GM12878 (cell line): ENCODE measurements around the gene CISD2. TPM values are rescaled to one million over a fixed set of nuclear protein-coding genes. Genes with fewer than 3 reads are reported as not detected.

Experiments
- ATAC-seq: fragments of 200-7000 bp; cut with Tn5 transposase; 3 replicates; pipeline ENCODE4 v1.9.1; 2020; ENCODE audit warnings: mild to moderate bottlenecking, moderate library complexity
- BruUV-seq: library from RNA; stranded (reverse); fragments of 400-500 nt; replicated peaks from 2 replicates; lab custom pipeline; 2021; lab: Mats Ljungman, UMichigan
- CTCF ChIA-PET: fragments of 300-600 bp; sonication (Branson Sonifier 250); formaldehyde crosslinking; extraction: SDS; loops from one replicate; lab custom pipeline; 2021; ENCODE audit warnings: inconsistent platforms; lab: Yijun Ruan, JAX
- POLR2A ChIA-PET: fragments of 350-600 bp; formaldehyde crosslinking; extraction: SDS; loops from one replicate; lab custom pipeline; 2021; ENCODE audit warnings: inconsistent platforms; lab: Charles Lee
- RAD21 ChIA-PET: fragments of 300-600 bp; sonication (Branson Sonifier 250); formaldehyde crosslinking; loops from one replicate; lab custom pipeline; 2023; ENCODE audit warnings: antibody characterized with exemption; ENCODE audit not compliant: unreplicated experiment; lab: Charles Lee
- SMC1A ChIA-PET: fragments of 300-600 bp; sonication (Branson Sonifier 250); formaldehyde crosslinking; loops from one replicate; lab custom pipeline; 2023; ENCODE audit not compliant: unreplicated experiment, uncharacterized antibody; lab: Charles Lee
- DNase-seq: peaks from one replicate; pipeline ENCODE4 v3.0.0-alpha.2; 2011; ENCODE audit warnings: low read depth, low spot score
- FAIRE-seq: peaks from 3 replicates; lab custom pipeline; 2011; peaks lifted over from hg19 to GRCh38; lab: Jason Lieb, UNC
- H2AFZ ChIP-seq: 2 replicates; pipeline ENCODE4 v1.6.0; 2011; ENCODE audit warnings: low read depth, low read length, control low read depth; ENCODE audit not compliant: control insufficient read depth
- H3K27ac ChIP-seq: 2 replicates; pipeline ENCODE4 v1.5.1; 2011; ENCODE audit warnings: control low read depth; ENCODE audit not compliant: control insufficient read depth, insufficient read depth
- H3K27me3 ChIP-seq, 2 experiments: replicated peaks in 1 of 2; 2 replicates each; pipeline versions ENCODE4 v1.6.0 to v1.6.1; 2011; ENCODE audit warnings: low read length in 1 of 2; ENCODE audit not compliant: control insufficient read depth in 2 of 2, insufficient read depth in 2 of 2
- H3K36me3 ChIP-seq, 2 experiments: 2 replicates each; pipeline ENCODE4 v1.5.1; 2011; ENCODE audit warnings: low read length in 1 of 2; ENCODE audit not compliant: control insufficient read depth in 2 of 2, insufficient read depth in 2 of 2
- H3K4me1 ChIP-seq: 2 replicates; pipeline ENCODE4 v1.6.1; 2011; ENCODE audit warnings: mild to moderate bottlenecking, low read length, moderate library complexity, mixed read lengths; ENCODE audit not compliant: control insufficient read depth, insufficient read depth
- H3K4me2 ChIP-seq: 2 replicates; pipeline ENCODE4 v1.6.0; 2011; ENCODE audit warnings: control low read depth; ENCODE audit not compliant: control insufficient read depth, insufficient read depth
- H3K4me3 ChIP-seq: fragments of 200-600 bp; sonication (generic); 2 replicates; pipeline ENCODE4 v1.5.1; 2016
- H3K79me2 ChIP-seq: 2 replicates; pipeline ENCODE4 v1.6.0; 2011; ENCODE audit warnings: low read length; ENCODE audit not compliant: control insufficient read depth, insufficient read depth
- H3K9ac ChIP-seq: 2 replicates; pipeline ENCODE4 v1.8.0; 2011; ENCODE audit warnings: low read length, control low read depth, mixed read lengths; ENCODE audit not compliant: control insufficient read depth, insufficient read depth
- H3K9me3 ChIP-seq: replicated peaks from 3 replicates; pipeline ENCODE4 v1.5.1; 2011; ENCODE audit warnings: mild to moderate bottlenecking, low read length; ENCODE audit not compliant: control insufficient read depth, insufficient read depth
- H4K20me1 ChIP-seq: 2 replicates; pipeline ENCODE4 v1.6.0; 2011; ENCODE audit not compliant: control insufficient read depth, insufficient read depth
- ATF3 ChIP-seq: IDR thresholded peaks from 2 replicates; pipeline ENCODE4 v1.6.1; 2011; ENCODE audit warnings: low read depth, mild to moderate bottlenecking, low read length, moderate library complexity, borderline replicate concordance; ENCODE audit errors: extremely low read depth
- BACH1 ChIP-seq: fragments of 450-650 bp; IDR thresholded peaks from 2 replicates; pipeline ENCODE4 v1.6.1; 2017; ENCODE audit warnings: mild to moderate bottlenecking, borderline replicate concordance
- NBN ChIP-seq: fragments of 450-650 bp; IDR thresholded peaks from 2 replicates; pipeline ENCODE4 v1.6.1; 2016
- NFXL1 ChIP-seq: fragments of 450-650 bp; IDR thresholded peaks from 2 replicates; pipeline ENCODE4 v1.6.1; 2017; ENCODE audit warnings: antibody characterized with exemption, mild to moderate bottlenecking, borderline replicate concordance
- PML ChIP-seq: IDR thresholded peaks from 2 replicates; pipeline ENCODE4 v1.6.1; 2012; ENCODE audit warnings: low read length, inconsistent platforms
- PRDM15 ChIP-seq: fragments of 450-650 bp; formaldehyde crosslinking; IDR thresholded peaks from 2 replicates; pipeline ENCODE4 v1.4.0; 2020; ENCODE audit warnings: mild to moderate bottlenecking, moderate library complexity
- SMAD5 ChIP-seq: IDR thresholded peaks from 2 replicates; pipeline ENCODE4 v1.6.1; 2016; ENCODE audit warnings: antibody characterized with exemption, low read depth
- SUPT20H ChIP-seq: IDR thresholded peaks from 2 replicates; pipeline ENCODE4 v1.6.1; 2011; ENCODE audit warnings: low read depth, mild to moderate bottlenecking, low read length, moderate library complexity, borderline replicate concordance; ENCODE audit not compliant: control insufficient read depth
- ZNF24 ChIP-seq: fragments of 450-650 bp; IDR thresholded peaks from 2 replicates; pipeline ENCODE4 v1.6.1; 2017; ENCODE audit warnings: antibody characterized with exemption, mild to moderate bottlenecking
- WGBS: methylation state at CpG from one replicate; pipeline ENCODE4 v1.1.6; 2016; ENCODE audit warnings: low lambda C conversion rate; ENCODE audit not compliant: insufficient replicate concordance, insufficient coverage; ENCODE audit errors: missing lambda C conversion rate; 5-methylcytosine and 5-hydroxymethylcytosine counted together
- in situ Hi-C: fragments of 300-500 bp; cut with MboI; formaldehyde crosslinking; loops from 9 replicates; pipeline ENCODE4 v1.14.3; 2018; ENCODE audit warnings: mixed read lengths
- intact Hi-C: fragments of 100-400 bp; cut with micrococcal nuclease; formaldehyde crosslinking; loops from one replicate; pipeline ENCODE4 v1.14.2; 2022; ENCODE audit not compliant: unreplicated experiment
- polyA plus RNA-seq, 11 experiments: library from polyadenylated mRNA; depleted of rRNA in 4 of 11; unstranded in 6 of 11; stranded (reverse) in 5 of 11; fragments of >200 nt; fragmentation: Nextera tagmentation in 4 of 11; fragmentation: Illumina TruSeq in 1 of 11; extraction: Ambion mirVana in 4 of 11; extraction: Trizol in 1 of 11; gene quantifications; 1 replicate in 1 of 11; 2 replicates in 10 of 11; pipeline versions ENCODE4 v1.2.1 to v1.2.3, GENCODE V29; 2011 to 2016; ENCODE audit warnings: inconsistent platforms in 2 of 11, missing spikeins in 2 of 11, low read depth in 1 of 11
- total RNA-seq, 4 experiments: library from RNA; depleted of rRNA in 3 of 4; stranded (reverse); fragments of >200 nt in 3 of 4; fragmentation: Illumina TruSeq in 1 of 4; extraction: Trizol in 1 of 4; gene quantifications; 2 replicates each; pipeline versions ENCODE4 v1.2.1 to v1.2.3, GENCODE V29; 2013 to 2021
- TF ChIP-seq, protein P1 (sequence below): fragments of 450-650 bp; IDR thresholded peaks from 2 replicates; pipeline ENCODE4 v1.6.1; 2018; ENCODE audit warnings: mild to moderate bottlenecking, low read depth, moderate library complexity; ENCODE audit not compliant: partially characterized antibody
- TF ChIP-seq, protein P2 (sequence below): fragments of 450-650 bp; IDR thresholded peaks from 2 replicates; pipeline ENCODE4 v1.6.1; 2017; ENCODE audit warnings: mild to moderate bottlenecking, moderate library complexity
- TF ChIP-seq, protein P3 (sequence below): IDR thresholded peaks from 2 replicates; pipeline ENCODE4 v1.6.1; 2012; ENCODE audit warnings: low read depth, low read length, improper control_type of control experiment

Gene CISD2
- total and polyA plus RNA-seq, 10 of the 15 experiments (the other 5 are each of a cell fraction or from before 2014, with no cell fraction given): 29.5 to 132 (median 38.9) TPM

DNA sequence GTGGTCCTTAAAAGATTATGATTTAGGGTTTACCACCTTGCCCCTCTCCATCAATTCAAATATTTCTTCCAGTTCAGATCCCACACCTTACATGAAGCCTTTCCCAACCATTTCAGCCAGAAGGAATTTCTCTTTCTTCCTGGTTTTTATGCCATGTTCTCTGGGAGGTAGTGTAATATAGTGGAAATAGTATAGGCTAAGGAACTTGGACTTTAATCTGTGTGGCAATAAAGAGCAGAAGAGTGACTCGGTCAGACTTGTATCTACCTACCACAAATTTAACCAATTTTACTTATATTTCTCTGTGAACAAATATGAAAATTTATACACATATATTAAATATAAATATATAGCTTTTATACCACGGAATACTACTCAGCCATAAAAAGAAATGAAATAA lies 18.4 kb upstream of the CISD2 start:
- Histone ChIP-seq H3K4me2 (no peak overlapping the region), H3K4me1 (no peaks in the 10 kb centered on the region), H3K36me3 (no peaks in the 10 kb centered on the region), H4K20me1 (no peaks in the 10 kb centered on the region), H3K4me3 (no peak overlapping the region), H3K9me3 (no peaks in the 10 kb centered on the region), H2AFZ (no peak overlapping the region), H3K27me3 (no peaks in the 10 kb centered on the region), H3K27ac (no peak overlapping the region), H3K79me2 (no peaks in the 10 kb centered on the region), H3K9ac (no peak overlapping the region)
- RAD21 ChIA-PET: no interaction called here
- 100% methylated on average over 2 of the region's 2 CpGs for WGBS
- in situ Hi-C loops: no loop called here
- POLR2A ChIA-PET: no interaction called here
- no peak for DNase-seq
- SMC1A ChIA-PET: interaction anchor here (1.3 kb wide), 1 partner anchor 11 kb away, joined by 3 read pairs; no protein-coding TSS in a partner anchor
- no peak for ATAC-seq
- no TSS peak for BruUV-seq
- intact Hi-C loops: no loop called here
- FAIRE-seq: no peak
- CTCF ChIA-PET: interaction anchor here (0.7 to 1.6 kb wide), 2 partner anchors 12 to 453 kb away, joined by 3 to 5 read pairs; no protein-coding TSS in a partner anchor
- TF ChIP-seq, protein P1, sequence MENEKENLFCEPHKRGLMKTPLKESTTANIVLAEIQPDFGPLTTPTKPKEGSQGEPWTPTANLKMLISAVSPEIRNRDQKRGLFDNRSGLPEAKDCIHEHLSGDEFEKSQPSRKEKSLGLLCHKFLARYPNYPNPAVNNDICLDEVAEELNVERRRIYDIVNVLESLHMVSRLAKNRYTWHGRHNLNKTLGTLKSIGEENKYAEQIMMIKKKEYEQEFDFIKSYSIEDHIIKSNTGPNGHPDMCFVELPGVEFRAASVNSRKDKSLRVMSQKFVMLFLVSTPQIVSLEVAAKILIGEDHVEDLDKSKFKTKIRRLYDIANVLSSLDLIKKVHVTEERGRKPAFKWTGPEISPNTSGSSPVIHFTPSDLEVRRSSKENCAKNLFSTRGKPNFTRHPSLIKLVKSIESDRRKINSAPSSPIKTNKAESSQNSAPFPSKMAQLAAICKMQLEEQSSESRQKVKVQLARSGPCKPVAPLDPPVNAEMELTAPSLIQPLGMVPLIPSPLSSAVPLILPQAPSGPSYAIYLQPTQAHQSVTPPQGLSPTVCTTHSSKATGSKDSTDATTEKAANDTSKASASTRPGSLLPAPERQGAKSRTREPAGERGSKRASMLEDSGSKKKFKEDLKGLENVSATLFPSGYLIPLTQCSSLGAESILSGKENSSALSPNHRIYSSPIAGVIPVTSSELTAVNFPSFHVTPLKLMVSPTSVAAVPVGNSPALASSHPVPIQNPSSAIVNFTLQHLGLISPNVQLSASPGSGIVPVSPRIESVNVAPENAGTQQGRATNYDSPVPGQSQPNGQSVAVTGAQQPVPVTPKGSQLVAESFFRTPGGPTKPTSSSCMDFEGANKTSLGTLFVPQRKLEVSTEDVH: no peak
- TF ChIP-seq PML (no peak), SMAD5 (no peak), BACH1 (no peak), NFXL1 (no peak), NBN (no peak), SUPT20H (no peak), ATF3 (no peak), ZNF24 (no peak), PRDM15 (no peak)
- TF ChIP-seq, protein P2, sequence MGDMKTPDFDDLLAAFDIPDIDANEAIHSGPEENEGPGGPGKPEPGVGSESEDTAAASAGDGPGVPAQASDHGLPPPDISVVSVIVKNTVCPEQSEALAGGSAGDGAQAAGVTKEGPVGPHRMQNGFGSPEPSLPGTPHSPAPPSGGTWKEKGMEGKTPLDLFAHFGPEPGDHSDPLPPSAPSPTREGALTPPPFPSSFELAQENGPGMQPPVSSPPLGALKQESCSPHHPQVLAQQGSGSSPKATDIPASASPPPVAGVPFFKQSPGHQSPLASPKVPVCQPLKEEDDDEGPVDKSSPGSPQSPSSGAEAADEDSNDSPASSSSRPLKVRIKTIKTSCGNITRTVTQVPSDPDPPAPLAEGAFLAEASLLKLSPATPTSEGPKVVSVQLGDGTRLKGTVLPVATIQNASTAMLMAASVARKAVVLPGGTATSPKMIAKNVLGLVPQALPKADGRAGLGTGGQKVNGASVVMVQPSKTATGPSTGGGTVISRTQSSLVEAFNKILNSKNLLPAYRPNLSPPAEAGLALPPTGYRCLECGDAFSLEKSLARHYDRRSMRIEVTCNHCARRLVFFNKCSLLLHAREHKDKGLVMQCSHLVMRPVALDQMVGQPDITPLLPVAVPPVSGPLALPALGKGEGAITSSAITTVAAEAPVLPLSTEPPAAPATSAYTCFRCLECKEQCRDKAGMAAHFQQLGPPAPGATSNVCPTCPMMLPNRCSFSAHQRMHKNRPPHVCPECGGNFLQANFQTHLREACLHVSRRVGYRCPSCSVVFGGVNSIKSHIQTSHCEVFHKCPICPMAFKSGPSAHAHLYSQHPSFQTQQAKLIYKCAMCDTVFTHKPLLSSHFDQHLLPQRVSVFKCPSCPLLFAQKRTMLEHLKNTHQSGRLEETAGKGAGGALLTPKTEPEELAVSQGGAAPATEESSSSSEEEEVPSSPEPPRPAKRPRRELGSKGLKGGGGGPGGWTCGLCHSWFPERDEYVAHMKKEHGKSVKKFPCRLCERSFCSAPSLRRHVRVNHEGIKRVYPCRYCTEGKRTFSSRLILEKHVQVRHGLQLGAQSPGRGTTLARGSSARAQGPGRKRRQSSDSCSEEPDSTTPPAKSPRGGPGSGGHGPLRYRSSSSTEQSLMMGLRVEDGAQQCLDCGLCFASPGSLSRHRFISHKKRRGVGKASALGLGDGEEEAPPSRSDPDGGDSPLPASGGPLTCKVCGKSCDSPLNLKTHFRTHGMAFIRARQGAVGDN: no peak
- TF ChIP-seq, protein P3, sequence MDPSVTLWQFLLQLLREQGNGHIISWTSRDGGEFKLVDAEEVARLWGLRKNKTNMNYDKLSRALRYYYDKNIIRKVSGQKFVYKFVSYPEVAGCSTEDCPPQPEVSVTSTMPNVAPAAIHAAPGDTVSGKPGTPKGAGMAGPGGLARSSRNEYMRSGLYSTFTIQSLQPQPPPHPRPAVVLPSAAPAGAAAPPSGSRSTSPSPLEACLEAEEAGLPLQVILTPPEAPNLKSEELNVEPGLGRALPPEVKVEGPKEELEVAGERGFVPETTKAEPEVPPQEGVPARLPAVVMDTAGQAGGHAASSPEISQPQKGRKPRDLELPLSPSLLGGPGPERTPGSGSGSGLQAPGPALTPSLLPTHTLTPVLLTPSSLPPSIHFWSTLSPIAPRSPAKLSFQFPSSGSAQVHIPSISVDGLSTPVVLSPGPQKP: no peak
